IPS-20b (cell line): Measurements from ENCODE around the gene TTI1.

Experiments
- H3K27ac ChIP-seq: one replicate; pipeline ENCODE4 v1.5.1; 2013; ENCODE audit warnings: low read length
- H3K27me3 ChIP-seq: 2 replicates; pipeline ENCODE4 v1.6.1; 2013; ENCODE audit warnings: mild to moderate bottlenecking, low read length, inconsistent platforms; ENCODE audit not compliant: insufficient read depth
- H3K36me3 ChIP-seq: 2 replicates; pipeline ENCODE4 v1.6.1; 2013; ENCODE audit warnings: low read depth, mild to moderate bottlenecking, inconsistent platforms, low read length, moderate library complexity; ENCODE audit not compliant: insufficient read depth
- H3K4me1 ChIP-seq: 2 replicates; pipeline ENCODE4 v1.6.1; 2013; ENCODE audit warnings: mild to moderate bottlenecking, control low read depth, inconsistent platforms, low read length, moderate library complexity; ENCODE audit not compliant: insufficient read depth
- H3K4me3 ChIP-seq: 2 replicates; pipeline ENCODE4 v1.5.1; 2013; ENCODE audit warnings: mild to moderate bottlenecking, low read length, inconsistent platforms
- H3K9ac ChIP-seq: 2 replicates; pipeline ENCODE4 v1.6.1; 2013; ENCODE audit warnings: low read depth, mild to moderate bottlenecking, inconsistent platforms, low read length, moderate library complexity
- H3K9me3 ChIP-seq: 2 replicates; pipeline ENCODE4 v1.6.1; 2013; ENCODE audit warnings: mild to moderate bottlenecking, low read depth, low read length, inconsistent platforms; ENCODE audit not compliant: insufficient read depth

Gene TTI1

DNA sequence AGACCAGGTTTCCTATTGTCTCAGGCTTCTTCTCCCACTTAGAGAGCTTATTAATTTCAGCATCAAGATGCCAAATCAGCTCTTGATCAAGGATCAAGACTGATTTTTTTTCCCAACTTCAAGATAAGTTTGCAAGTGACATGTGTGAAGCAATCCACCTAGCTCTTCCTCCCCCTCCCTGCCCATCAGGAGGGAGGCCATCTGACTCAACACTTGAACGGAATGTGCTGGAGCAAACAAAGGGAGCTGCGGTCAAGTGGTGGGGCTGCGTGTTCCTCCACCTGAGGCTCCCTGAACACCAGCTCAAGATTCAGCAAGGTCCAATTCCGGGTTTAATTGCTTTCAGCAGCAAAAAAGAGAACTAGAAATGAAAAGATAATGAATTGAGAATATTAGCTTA, 38.7 kb downstream of the TTI1 start:
- Histone ChIP-seq H3K4me1 (peaks cover 6% of the 10 kb centered on the region; the same call in 1 of the 2 replicates), H3K36me3 (peaks cover 83% of the 10 kb centered on the region), H3K4me3 (no peak overlapping the region), H3K9me3 (no peaks in the 10 kb centered on the region), H3K9ac (no peak overlapping the region), H3K27me3 (no peaks in the 10 kb centered on the region), H3K27ac (no peak overlapping the region)

DNA sequence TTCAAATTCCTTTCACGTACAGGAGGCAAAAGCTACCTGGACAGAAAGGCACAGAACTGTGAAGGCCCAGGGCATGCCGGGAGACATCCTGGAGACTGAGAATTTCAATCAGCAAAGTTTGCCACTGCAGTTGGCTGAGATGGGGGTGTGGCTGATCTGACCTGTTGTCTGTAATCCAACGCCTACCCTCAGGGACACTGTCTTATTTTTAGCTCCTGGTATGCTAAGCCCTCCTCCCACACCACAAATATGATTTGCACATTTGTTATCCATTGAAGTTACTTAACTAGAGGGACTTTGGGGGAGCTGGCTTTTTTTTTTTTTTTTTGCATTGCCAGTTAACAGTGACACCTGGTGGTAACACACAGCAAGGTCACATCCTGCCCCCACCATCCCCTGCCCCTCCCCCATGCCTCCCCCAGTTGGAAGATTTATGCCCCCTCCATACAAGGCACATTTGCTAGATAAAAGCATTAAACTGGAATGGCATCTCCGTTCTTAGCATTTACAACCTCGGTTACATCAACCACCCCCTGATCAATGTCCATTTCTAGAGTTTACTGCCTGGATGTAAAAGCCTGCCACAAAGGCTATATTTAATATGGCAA, 40.4 kb downstream of the TTI1 start:
- Histone ChIP-seq H3K4me3 (no peak overlapping the region), H3K36me3 (peaks cover 83% of the 10 kb centered on the region), H3K9ac (no peak overlapping the region), H3K9me3 (no peaks in the 10 kb centered on the region), H3K27me3 (no peaks in the 10 kb centered on the region), H3K27ac (no peak overlapping the region), H3K4me1 (peaks cover 6% of the 10 kb centered on the region; the same call in 1 of the 2 replicates)

DNA sequence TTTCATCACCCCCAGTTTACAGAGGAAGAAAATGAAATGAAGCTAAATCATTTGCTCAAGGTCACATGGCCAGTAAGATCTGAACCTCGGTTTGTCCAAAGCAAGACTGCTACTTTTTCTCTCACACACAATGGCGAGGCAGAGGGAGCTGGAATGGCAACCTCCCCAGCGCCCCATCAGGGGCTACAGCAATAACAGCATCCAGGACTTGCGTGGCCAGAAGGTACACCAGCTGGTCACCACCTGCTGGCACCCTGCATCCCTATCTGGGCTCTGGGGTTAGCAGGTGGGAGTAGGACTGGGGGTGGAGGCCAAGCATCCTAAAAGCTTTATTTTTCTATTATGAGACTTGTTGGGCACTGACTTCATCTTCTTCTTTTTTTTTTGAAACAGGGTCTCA, 41.3 kb downstream of the TTI1 start:
- no peaks in the 10 kb centered on the region for H3K27me3 ChIP-seq
- no peak overlapping the region for H3K9ac ChIP-seq
- peaks cover 81% of the 10 kb centered on the region for H3K36me3 ChIP-seq
- no peak overlapping the region for H3K4me3 ChIP-seq
- H3K9me3 ChIP-seq: no peaks in the 10 kb centered on the region
- H3K4me1 ChIP-seq: peaks cover 6% of the 10 kb centered on the region; the same call in 1 of the 2 replicates
- H3K27ac ChIP-seq: no peak overlapping the region

DNA sequence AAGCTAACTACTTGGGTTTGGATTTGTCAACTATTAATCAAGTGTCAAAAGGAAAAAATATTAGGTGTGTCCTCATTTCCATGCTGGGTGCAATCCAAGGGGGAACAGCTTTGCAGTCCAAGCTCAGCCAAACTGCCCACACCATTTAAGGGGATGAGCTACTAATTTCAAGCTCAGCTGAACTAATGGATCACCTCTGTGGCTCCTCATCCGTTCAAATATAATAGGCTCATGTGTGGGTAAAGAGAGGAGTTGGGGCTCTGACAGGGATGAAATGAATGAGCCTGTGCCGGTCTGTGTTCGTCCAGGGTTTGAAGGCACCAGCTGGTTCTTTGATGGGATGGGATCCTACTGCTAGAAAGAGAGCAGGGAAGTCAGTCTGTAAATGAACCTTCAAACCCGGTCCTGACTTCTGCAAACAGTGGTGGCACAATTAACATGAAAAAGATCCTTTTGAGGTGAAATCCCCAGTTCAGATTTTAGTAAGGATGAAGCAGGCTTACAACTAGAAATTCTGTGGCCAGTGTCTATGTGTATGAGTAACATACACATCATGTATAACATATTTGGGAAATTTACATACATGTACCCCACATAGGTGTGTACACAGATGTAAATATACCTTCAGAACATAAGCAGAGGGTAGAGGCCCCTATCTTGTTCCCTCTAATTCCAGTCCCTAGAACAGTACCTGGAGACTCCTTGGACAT, 41.9 kb downstream of the TTI1 start:
- H3K36me3 ChIP-seq: peaks cover 80% of the 10 kb centered on the region
- no peaks in the 10 kb centered on the region for H3K9me3 ChIP-seq
- no peaks in the 10 kb centered on the region for H3K27me3 ChIP-seq
- no peak overlapping the region for H3K4me3 ChIP-seq
- peaks cover 6% of the 10 kb centered on the region; the same call in 1 of the 2 replicates for H3K4me1 ChIP-seq
- no peak overlapping the region for H3K27ac ChIP-seq
- H3K9ac ChIP-seq: no peak overlapping the region

DNA sequence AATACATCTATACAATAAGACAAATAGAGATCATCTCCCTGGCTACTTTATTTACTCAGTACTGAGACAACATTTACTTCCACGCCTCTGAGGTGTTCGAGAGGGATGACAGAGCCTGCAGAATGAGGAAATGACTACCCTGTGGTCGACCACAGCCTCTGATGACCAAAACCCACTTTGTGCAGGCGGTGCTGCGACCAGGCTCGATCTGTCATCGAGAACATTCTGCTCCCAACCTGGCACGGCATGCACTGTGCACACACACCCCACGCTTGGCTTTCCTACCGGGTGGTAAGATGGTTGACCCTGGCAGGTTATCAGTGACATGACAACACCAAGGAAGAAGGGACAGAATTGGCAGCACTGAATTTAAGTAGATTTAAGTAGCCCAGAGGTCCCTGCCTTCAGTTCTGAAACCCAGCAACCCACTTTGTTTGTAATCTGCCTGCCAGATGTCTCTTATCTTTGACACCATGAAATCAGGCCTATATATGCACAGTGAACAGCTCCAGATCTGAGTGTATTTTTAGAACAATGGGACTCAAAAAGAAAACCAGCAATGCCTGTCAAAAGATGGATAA, 42.6 kb downstream of the TTI1 start:
- Histone ChIP-seq H3K4me3 (no peak overlapping the region), H3K27me3 (no peaks in the 10 kb centered on the region), H3K9me3 (no peaks in the 10 kb centered on the region), H3K4me1 (peaks cover 6% of the 10 kb centered on the region; the same call in 1 of the 2 replicates), H3K27ac (no peak overlapping the region), H3K36me3 (peaks cover 77% of the 10 kb centered on the region), H3K9ac (no peak overlapping the region)

DNA sequence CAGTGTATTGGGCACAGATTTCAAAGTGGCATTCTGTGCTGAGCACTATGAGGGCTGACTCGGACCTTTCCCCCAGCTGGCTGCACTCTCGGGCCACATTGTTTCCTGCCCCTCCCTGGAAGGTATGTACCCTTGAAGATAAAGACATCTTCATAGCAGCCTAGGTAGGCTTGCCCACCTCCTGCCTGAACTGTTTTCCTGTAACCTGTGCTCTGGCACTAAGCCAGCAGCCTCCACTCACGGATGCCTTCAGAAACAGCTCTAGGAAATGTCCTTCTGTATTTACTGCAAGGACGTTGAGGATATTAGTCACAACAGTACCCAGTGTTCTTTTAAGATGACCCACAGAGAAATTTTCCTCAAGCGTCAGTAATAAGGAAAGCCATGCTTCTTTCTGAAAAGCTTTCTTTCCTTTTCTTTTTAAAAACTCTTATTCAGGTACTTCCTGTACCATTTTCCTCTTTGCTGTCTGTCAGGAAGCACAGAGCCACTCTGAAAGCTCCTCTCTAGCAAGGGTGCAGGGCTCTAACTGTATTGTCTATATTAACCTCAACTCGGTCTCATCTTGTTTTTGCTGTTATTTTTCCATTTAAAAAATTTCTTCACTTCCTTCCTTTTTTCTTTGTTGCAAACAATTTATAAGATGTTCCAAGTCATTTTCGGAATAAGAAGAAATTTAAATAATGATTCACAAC, 43.5 kb downstream of the TTI1 start:
- Histone ChIP-seq H3K27ac (no peak overlapping the region), H3K4me1 (peaks cover 6% of the 10 kb centered on the region; the same call in 1 of the 2 replicates), H3K9ac (no peak overlapping the region), H3K27me3 (no peaks in the 10 kb centered on the region), H3K4me3 (no peak overlapping the region), H3K9me3 (no peaks in the 10 kb centered on the region), H3K36me3 (peaks cover 68% of the 10 kb centered on the region)

DNA sequence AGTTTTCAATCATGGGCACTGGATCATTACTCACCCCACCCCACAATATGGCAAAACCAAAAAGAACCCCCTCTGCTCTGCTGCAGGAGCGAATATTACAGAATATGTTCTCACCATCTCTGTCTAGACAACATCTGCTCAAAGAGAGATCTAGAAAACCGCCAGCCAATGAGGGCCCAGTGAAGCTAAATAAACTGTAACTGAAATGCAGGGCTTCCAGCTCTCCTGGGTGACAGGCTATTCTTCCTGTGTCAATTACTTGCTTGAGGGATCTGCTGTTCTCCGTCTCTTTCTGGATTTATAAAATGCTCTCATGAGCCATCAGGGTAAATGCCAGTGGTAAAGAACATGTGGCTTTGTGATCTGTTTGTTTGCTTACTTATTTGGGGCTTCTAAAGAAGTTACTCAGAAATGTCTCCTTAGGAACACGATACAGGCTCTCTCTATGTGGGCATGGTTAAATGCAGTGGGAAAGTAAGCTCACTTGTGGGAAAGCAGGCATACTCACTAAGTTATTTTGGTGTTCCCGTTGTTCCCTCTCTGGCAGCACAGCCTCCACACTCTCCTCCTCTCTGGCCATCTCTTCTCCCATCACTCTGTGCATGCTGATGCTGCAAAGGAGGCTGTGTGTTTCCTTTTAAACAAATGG, 44.8 kb downstream of the TTI1 start:
- H3K4me1 ChIP-seq: peaks cover 6% of the 10 kb centered on the region; the same call in 1 of the 2 replicates
- peaks cover 62% of the 10 kb centered on the region for H3K36me3 ChIP-seq
- no peaks in the 10 kb centered on the region for H3K9me3 ChIP-seq
- no peak overlapping the region for H3K9ac ChIP-seq
- H3K27ac ChIP-seq: no peak overlapping the region
- H3K27me3 ChIP-seq: no peaks in the 10 kb centered on the region
- no peak overlapping the region for H3K4me3 ChIP-seq

DNA sequence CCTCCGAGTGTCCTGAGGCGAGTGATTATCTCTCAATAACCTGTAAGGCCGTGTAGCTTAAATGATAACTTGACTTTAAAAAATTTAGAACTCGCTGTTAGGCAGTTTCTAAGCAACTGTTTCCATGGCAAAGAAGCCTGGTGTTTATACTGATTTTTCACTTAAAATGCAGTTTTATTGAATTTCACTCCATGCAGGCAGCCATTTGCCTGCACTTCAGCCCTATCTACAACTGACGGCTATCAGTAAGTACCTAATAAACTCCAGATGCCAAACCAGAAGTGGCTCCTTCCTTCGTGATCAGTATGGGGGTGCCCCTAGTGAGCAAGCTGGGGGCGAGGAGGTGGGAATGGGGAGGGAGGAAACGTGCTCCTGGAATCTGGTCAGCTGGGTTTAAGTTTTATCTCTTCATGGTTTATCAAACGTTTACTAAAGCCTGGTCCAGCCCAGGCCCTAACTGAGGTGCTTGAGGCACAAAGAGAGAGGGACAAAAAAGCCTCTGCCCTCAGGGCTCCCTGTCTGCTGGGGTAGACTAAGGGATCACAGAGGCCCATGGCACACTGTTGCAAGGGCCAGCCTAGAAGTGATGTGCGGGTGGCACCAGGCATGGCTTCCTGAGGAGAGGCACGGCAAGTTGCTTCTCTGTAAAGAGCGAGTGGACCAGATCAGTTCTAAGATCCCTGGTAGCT, 45.5 kb downstream of the TTI1 start:
- Histone ChIP-seq H3K4me1 (peaks cover 3% of the 10 kb centered on the region; the same call in 1 of the 2 replicates), H3K36me3 (peaks cover 64% of the 10 kb centered on the region), H3K9ac (no peak overlapping the region), H3K27me3 (no peaks in the 10 kb centered on the region), H3K9me3 (no peaks in the 10 kb centered on the region), H3K4me3 (no peak overlapping the region), H3K27ac (no peak overlapping the region)

DNA sequence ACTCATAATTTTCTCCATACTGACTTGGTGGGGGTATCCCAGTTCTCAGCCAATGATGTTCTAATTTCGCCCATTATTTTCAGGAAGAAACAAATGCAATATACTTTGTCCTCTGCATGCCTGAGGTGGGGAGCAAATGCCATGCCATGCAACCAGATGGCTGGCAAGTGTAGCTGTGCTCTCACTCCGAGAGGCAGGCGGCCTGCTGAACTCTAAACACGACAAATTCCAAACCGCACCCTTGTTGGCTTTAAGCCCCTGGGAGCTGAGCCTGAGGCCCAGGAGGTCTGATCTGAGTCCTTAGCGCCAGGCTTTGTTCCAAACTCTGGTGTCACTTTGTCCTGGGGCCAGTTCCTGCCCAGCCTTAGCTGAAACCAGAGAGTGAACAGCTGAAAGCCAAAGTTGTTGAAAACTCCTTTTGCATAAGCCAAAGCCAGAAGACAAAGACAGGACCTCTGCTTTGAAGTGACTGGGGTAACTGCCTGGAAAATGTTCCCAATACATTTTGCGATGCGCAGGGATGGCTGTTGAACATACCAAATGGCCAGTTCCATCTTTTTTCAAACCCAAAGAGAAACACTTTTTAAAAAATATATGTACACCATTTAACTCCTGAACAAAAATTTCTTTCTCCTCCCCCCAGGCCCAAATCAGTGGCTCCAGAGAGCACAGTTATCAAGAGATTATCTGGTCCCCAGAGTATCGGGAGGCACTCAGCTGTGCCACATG, 46.2 kb downstream of the TTI1 start:
- peaks cover 64% of the 10 kb centered on the region for H3K36me3 ChIP-seq
- H3K4me3 ChIP-seq: no peak overlapping the region
- no peaks in the 10 kb centered on the region for H3K4me1 ChIP-seq
- no peaks in the 10 kb centered on the region for H3K9me3 ChIP-seq
- no peak overlapping the region for H3K9ac ChIP-seq
- H3K27me3 ChIP-seq: no peaks in the 10 kb centered on the region
- no peak overlapping the region for H3K27ac ChIP-seq

DNA sequence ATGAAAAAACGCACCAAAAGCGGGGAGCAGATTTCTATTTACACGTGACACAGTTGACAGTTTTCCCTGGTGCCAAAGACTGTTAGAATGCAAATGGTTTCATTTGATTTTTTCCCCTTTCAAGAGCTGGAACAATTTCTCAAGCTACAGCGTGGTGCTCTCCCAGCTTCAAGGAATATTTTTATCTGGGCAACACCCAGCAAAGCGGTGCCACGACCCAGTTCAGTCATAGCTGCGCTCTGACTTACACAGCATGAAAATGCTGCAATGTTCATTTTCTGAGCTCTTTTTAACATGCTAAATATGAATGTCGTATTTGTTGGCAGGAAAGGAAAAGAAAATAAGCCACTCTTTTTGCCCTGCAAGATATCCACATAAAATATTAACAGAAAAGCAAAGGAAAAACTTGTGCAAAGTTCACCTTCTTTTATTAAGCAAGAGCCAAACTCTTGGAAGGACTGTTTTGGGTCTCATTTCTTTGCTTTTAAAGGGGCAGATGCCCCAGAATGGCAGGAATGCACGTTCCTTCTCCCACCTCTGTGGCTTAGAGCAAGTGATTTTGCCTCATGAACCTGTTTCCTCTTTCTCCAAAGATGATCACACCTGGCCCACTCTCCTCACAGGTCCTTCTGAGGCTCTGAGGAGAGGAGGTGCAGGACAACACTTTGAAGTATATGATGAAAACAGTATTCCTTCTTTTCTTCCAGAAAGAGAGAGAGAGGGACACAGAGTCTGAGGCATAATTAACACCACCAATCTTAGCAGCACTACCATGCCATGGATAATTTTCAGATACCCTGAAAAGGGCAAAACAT, 47.0 kb downstream of the TTI1 start:
- Histone ChIP-seq H3K4me3 (no peak overlapping the region), H3K36me3 (peaks cover 57% of the 10 kb centered on the region), H3K9me3 (no peaks in the 10 kb centered on the region), H3K27me3 (no peaks in the 10 kb centered on the region), H3K27ac (no peak overlapping the region), H3K9ac (no peak overlapping the region), H3K4me1 (no peaks in the 10 kb centered on the region)
